DMS153 treated with DMSO at 0.1 percent for 48 hours (cell line): ENCODE results near the gene CELF2.

ENCODE experiments used
- DNase-seq: peaks from one replicate; lab custom pipeline; 2025; ENCODE audit not compliant: unreplicated experiment; lab: John Stamatoyannopoulos, UW

The CELF2 gene

GRCh38 chr10:11003679-11004078, 14.0 kb upstream of the CELF2 start:
- DNase-seq, result no peak

DNA sequence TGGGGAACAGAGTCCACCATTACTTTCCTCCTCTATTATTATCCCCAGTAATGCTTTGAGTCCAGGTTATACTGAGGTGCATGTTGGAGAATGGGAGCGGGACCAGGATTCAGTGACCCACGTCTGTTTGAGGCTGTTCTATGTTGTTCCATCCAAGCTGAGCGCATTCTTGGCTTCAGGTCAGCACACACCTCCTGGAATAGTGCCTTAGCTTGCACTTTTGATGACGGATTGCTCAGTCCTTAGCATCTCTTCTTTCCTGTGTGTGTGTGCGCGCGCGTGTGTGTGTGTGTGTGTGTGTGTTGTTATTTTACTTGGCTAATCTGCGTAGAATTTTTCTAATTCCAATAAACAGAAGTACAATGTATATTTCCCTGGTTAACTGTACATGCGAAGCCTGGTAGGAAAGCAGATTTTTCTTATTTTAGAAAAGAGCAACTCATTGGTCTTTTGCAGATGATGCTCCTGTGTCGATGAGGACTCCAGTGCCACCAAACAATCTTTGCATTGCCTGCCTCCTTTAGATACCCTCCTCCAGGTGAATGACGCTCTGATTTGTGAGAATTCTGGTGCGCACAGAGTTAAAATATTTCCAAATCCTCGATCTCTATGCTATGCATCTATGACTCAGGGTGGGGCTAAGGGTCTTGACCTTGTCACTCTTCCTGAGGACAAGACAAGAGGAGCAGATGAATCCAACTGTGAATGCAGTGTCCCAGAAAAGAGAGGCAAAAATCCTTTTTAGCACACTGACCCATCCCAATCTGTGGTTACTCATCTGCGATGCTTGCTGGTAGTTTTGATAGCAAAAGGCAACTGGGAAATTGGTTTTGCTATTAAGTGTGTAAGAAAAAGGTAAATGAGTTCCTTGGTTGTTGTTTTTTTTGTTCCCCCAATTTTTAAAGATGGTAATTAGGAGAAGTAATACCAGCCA, 13.3 kb upstream of the CELF2 start:
- DNase-seq, result no peak

GRCh38 chr10:11005725-11006427, 11.8 kb upstream of the CELF2 start:
- no peak for DNase-seq

DNA sequence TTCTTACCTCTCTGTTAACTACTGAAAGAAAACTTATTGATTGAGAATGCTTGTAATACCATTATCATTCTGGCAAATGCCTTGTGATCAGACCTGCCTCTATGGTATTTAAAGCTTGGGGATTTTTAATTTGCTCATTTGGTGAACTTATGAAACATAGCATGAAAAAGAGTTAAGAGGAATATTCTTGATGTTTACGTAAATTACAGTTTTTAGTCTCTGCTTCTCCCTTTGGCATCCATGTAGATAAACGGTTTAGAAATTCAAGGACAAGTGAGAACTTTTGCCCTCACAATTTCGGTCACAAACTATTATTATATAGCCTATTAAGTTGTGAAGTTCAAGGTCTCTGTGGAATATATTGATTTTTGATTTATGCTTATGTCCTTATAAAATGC, 11.2 kb upstream of the CELF2 start:
- no peak for DNase-seq

DNA sequence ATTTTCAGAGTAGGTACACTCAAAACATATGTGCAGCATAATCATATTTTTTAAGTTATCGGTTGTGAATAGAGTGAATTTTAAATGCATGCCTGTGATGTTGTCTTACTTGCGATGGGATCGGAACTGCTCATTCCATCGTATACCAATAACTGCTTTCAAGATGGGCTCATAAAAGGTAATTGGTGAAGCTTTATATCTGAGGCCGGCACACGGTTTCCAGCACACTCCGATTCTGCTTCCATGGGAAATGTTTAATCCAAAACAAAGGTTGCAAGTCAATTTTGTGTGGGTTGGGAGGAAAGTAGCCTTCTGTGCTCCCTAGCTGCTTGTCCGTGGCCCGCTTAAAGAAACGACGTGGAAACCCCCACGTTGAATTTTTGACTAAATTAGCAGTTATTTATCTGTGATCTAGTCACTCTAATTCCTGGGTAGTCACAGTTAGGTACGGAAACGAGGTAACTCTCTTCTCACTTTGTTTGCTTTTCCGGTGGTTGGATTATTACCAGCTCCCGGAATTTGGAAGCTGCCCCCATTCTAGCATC, 10.1 kb upstream of the CELF2 start:
- DNase-seq, result no peak

DNA sequence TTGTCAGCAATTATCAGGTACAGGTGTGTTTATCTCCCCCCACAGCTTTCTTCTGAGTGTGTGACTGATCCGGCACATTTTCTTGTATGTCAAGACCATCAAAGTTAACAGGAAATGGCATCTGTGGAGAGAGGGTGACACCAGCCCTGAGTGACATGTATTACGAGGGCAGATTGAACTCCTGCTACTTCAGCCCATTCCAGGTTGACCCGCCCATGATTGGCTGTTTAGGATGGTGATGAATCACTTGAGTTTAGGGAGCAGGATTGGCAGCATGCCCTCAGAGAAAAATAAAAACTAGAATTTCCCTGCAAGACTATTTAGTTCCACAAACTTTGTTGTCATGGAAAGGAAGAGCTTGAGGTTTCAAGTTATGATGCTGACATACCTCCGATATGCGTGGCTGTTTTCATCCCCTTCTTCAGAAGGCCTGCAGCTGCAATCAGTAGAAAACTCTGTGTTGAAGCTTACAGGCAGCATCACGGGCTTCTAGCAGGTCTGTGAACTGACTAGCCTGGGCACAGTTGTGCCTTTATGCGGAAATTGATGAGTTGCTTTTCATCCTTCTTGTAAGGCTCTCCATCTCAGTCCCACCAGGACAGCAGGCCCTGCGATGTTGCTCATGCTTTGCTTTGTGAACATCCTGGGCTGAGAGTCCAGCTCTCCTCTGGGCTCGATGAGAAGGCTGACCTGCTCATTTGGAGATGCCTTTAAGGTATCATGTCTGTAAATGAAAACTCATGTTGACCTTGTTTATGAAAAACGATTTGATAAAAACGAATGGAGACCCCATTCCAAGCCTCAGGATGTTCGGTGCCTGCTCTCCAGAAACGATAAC, 8.0 kb upstream of the CELF2 start:
- no peak for DNase-seq

GRCh38 chr10:11010582-11010981, 7.1 kb upstream of the CELF2 start:
- no peak for DNase-seq

DNA sequence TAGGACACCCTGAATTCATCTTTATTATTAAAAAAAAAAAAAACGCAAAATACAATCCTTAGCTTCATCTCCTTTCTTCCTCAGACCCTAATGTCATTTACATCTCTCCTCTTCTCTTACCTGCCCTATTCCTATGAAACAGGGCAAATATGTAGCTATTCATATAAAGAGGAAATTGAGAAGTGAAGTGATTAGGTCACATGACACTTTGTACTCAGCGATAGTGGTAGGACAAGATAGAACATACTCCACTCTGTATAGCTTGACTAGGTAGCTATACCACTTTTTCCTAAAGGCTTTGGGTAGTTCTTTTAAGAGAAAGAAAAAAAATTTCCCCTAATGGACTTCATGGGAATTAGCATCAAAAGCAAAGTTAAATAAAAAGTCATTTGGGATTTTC, 6.2 kb upstream of the CELF2 start:
- no peak for DNase-seq

GRCh38 chr10:11011984-11012383, 5.7 kb upstream of the CELF2 start:
- no peak for DNase-seq

GRCh38 chr10:11012421-11013295, 5.0 kb upstream of the CELF2 start:
- no peak for DNase-seq

DNA sequence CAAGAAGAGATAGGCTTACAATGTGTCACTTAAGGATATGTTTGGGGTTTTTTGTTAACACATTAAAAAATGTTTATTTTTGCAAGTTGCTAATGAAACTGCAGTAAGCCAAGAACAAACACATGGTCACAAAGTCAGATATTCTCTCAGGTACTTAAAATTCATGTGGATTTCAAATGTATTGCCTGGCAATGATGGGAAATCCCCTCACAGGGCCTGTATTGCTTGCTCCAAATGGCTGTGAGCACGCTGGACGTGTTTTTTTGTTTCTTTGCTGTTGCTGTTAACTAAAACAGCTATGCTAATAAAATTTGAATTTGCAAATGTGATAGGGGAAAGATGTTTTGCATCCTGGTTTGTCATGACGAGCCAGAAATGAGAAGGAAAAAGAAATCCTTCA, 3.8 kb upstream of the CELF2 start:
- no peak for DNase-seq

GRCh38 chr10:11014671-11015445, 2.8 kb upstream of the CELF2 start:
- DNase-seq, result no peak

- no peak for DNase-seq
These were observed 2.2 kb upstream of the CELF2 start for GRCh38 chr10:11015446-11015934.

- no peak for DNase-seq
These were observed 587 bp upstream of the CELF2 start for GRCh38 chr10:11017000-11017569.

DNA sequence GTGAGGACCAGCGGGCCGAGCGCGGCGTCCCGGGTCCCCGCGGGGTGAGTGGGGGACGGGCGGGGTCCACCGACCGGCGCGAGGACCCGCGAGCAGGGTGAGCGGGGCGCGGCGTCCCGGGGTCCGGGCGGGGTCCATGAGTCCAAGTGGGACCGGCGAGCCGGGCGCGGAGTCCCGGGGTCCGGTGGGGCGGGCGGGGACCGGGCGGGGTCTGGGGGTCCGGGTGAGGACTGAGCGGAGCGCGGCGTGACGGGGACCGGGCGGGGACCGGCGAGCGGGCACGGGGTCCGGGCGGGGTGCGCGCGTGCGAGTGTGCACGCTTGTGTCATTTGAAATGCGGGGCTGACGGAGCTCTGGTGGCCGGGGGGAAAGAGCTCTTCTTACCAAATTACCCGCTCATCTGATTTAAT, 765 bp downstream of the CELF2 start:
- DNase-seq, result no peak

DNA sequence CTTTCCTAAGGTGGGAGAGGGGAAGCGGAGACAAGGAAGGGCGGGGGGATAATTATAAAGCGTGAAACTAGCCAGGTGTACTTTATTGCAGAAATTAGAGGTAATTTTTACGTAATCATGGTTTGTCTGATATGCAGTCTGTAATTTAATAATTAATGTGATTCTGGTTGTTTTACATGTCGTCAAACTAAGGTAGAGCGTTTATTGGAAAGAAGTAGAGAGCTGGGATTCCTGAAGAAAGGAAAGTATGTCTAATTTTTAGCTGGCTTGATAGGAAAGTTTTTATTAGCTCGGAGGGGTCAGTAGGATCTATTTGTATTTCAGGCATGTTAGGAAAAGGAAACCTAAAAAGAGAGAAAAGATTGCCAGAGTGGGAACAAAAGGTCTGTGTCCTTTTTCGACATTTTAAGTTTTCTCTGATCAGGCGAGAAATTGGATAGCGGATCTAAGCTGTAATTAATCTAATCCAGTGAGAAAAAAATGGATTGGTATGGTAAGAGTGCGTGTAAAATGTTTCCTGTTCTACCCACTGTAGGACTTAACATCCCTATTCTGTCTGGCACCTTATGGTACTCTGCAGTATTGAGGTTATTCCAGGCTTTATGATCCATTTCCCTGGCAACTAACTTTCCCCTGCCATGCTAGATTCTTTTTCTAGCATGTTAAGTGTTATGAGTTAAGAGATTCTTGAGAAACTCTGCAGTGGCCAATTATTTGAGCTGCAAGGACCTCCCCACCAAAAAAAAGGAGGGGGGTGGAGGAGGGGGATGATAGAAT, 1.4 kb downstream of the CELF2 start:
- DNase-seq, result no peak

GRCh38 chr10:11019724-11020547, 2.3 kb downstream of the CELF2 start:
- no peak for DNase-seq
